ENCODE data around the gene BBX.

GRCh38 chr3:107521469-107522059 is 1.2 kb upstream of the BBX start:
- TF ChIP-seq TOX (CRISPR knock-in tag; IDR thresholded peaks at IDR 0.05; ENCODE audit: borderline replicate concordance) (no peak), GLIS3 (CRISPR knock-in tag; IDR thresholded peaks at IDR 0.05) (no peak), ZNF70 (CRISPR knock-in tag; IDR thresholded peaks at IDR 0.05) (no peak), CREB5 (CRISPR knock-in tag; IDR thresholded peaks at IDR 0.05; ENCODE audit: low read depth) (no peak), ESRRG (CRISPR knock-in tag; IDR thresholded peaks at IDR 0.05) (no peak), CSRNP3 (CRISPR knock-in tag; IDR thresholded peaks at IDR 0.05) (no peak)

All from SK-N-SH treated with all-trans-retinoic acid at 6 μM for 48 hours (cell line).